Measurements from ENCODE around the gene OAS3. TPM values are rescaled to one million over a fixed set of nuclear protein-coding genes. Genes with fewer than 3 reads are reported as not detected.

OAS3 gene
- total RNA-seq, 4 donors from 2014 or later = 7.3 to 24.9 (median 14.3) TPM

- no peak for TF ChIP-seq CTCF (IDR thresholded peaks at IDR 0.05; ENCODE audit: low read depth)
These were observed 50.0 kb downstream of the OAS3 start for GRCh38 chr12:112988224-112988623.

GRCh38 chr12:112989806-112990205 lies 51.5 kb downstream of the OAS3 start:
- no peak for TF ChIP-seq CTCF (IDR thresholded peaks at IDR 0.05; ENCODE audit: low read depth)

- no peak for TF ChIP-seq CTCF (IDR thresholded peaks at IDR 0.05; ENCODE audit: low read depth)
These were observed 54.5 kb downstream of the OAS3 start for GRCh38 chr12:112992541-112993398.

- no peak for TF ChIP-seq CTCF (IDR thresholded peaks at IDR 0.05; ENCODE audit: low read depth)
These were observed 56.7 kb downstream of the OAS3 start for GRCh38 chr12:112995008-112995407.

GRCh38 chr12:112996501-112996900 lies 58.2 kb downstream of the OAS3 start:
- no peak for TF ChIP-seq CTCF (IDR thresholded peaks at IDR 0.05; ENCODE audit: low read depth)

GRCh38 chr12:112997506-112997905 lies 59.2 kb downstream of the OAS3 start:
- no peak for TF ChIP-seq CTCF (IDR thresholded peaks at IDR 0.05; ENCODE audit: low read depth)

- TF ChIP-seq CTCF (IDR thresholded peaks at IDR 0.05; ENCODE audit: low read depth) = no peak
These were observed 60.9 kb downstream of the OAS3 start for GRCh38 chr12:112998987-112999767.
